OCI-LY1 (cell line): ENCODE results near the gene GBF1.

ENCODE experiments used
- H2AFZ ChIP-seq: fragments of 200-600 bp; sonication (generic), shearing (Covaris generic); 2 replicates; pipeline ENCODE4 v1.6.0; 2014; ENCODE audit warnings: antibody characterized with exemption, mild to moderate bottlenecking, low read length
- H3F3A ChIP-seq: fragments of 200-600 bp; sonication (generic), shearing (Covaris generic); 2 replicates; pipeline ENCODE4 v1.6.0; 2014; ENCODE audit warnings: mild to moderate bottlenecking, antibody characterized with exemption, low read length, moderate library complexity; ENCODE audit not compliant: insufficient read depth
- H3K27ac ChIP-seq: fragments of 200-600 bp; sonication (generic); 2 replicates; pipeline ENCODE4 v1.5.1; 2014; ENCODE audit warnings: low read length, mixed run types, mild to moderate bottlenecking, low read depth; ENCODE audit not compliant: poor library complexity, severe bottlenecking
- H3K27me3 ChIP-seq: fragments of 200-600 bp; sonication (generic); 2 replicates; pipeline ENCODE4 v1.6.0; 2014; ENCODE audit warnings: antibody characterized with exemption, mild to moderate bottlenecking, low read length, moderate library complexity; ENCODE audit not compliant: insufficient read depth
- H3K36me3 ChIP-seq: fragments of 200-600 bp; sonication (generic); 2 replicates; pipeline ENCODE4 v1.6.1; 2014; ENCODE audit warnings: mild to moderate bottlenecking, antibody characterized with exemption, low read length, moderate library complexity, mixed read lengths; ENCODE audit not compliant: insufficient read depth
- H3K4me1 ChIP-seq: fragments of 200-600 bp; sonication (generic); 2 replicates; pipeline ENCODE4 v1.5.1; 2014; ENCODE audit warnings: mild to moderate bottlenecking, low read length, moderate library complexity; ENCODE audit not compliant: insufficient read depth, severe bottlenecking
- H3K4me2 ChIP-seq: fragments of 200-600 bp; sonication (generic), shearing (Covaris generic); 2 replicates; pipeline ENCODE4 v1.6.1; 2014; ENCODE audit warnings: low read length
- H3K4me3 ChIP-seq: fragments of 200-600 bp; sonication (generic); 2 replicates; pipeline ENCODE4 v1.5.1; 2014; ENCODE audit warnings: low read length, low read depth, mild to moderate bottlenecking, mixed read lengths; ENCODE audit not compliant: poor library complexity, severe bottlenecking
- H3K79me2 ChIP-seq: fragments of 200-600 bp; shearing (Covaris generic); 2 replicates; pipeline ENCODE4 v1.6.1; 2016; ENCODE audit warnings: mixed run types, low read length, mixed read lengths; ENCODE audit not compliant: insufficient read depth
- H3K9ac ChIP-seq: fragments of 200-600 bp; sonication (generic), shearing (Covaris generic); 2 replicates; pipeline ENCODE4 v1.6.1; 2014; ENCODE audit warnings: mild to moderate bottlenecking, low read length, mixed read lengths
- H3K9me2 ChIP-seq: fragments of 200-600 bp; sonication (generic), shearing (Covaris generic); 2 replicates; pipeline ENCODE4 v1.6.1; 2014; ENCODE audit warnings: low read depth, mild to moderate bottlenecking, low read length, mixed read lengths
- H3K9me3 ChIP-seq: fragments of 200-600 bp; shearing (Covaris generic); 2 replicates; pipeline ENCODE4 v1.6.1; 2014; ENCODE audit warnings: low read length, mixed read lengths
- H4K20me1 ChIP-seq: fragments of 200-600 bp; sonication (generic), shearing (Covaris generic); 2 replicates; pipeline ENCODE4 v1.6.0; 2016; ENCODE audit warnings: mild to moderate bottlenecking, low read length; ENCODE audit not compliant: insufficient read depth
- CTCF ChIP-seq: fragments of 200-600 bp; sonication (generic), shearing (Covaris generic); IDR thresholded peaks from 2 replicates; pipeline ENCODE4 v1.5.1; 2017; ENCODE audit warnings: mild to moderate bottlenecking, antibody characterized with exemption, low read length, moderate library complexity, mixed read lengths
- EZH2 ChIP-seq: fragments of 200-600 bp; sonication (generic), shearing (Covaris generic); IDR thresholded peaks from 2 replicates; pipeline ENCODE4 v1.8.0; 2017; ENCODE audit warnings: borderline replicate concordance, mixed run types, mild to moderate bottlenecking, antibody characterized with exemption, low read length, moderate library complexity, mixed read lengths

GBF1 gene

GRCh38 chr10:102413806-102414561, 168.7 kb downstream of the GBF1 start:
- Histone ChIP-seq H3K27me3 (no peaks in the 10 kb centered on the region), H3K4me1 (peaks cover under 1% of the 10 kb centered on the region), H3K9me2 (no peaks in the 10 kb centered on the region), H3K36me3 (no peaks in the 10 kb centered on the region), H3K4me2 (no peak overlapping the region), H4K20me1 (no peaks in the 10 kb centered on the region), H3K27ac (no peak overlapping the region), H3F3A (no peaks in the 10 kb centered on the region), H3K4me3 (no peak overlapping the region), H3K9me3 (no peaks in the 10 kb centered on the region), H2AFZ (no peak overlapping the region), H3K9ac (no peak overlapping the region), H3K79me2 (no peaks in the 10 kb centered on the region)
- TF ChIP-seq EZH2: no peak
- no peak for TF ChIP-seq CTCF

- no peak for TF ChIP-seq CTCF
- no peak for TF ChIP-seq EZH2
- no peaks in the 10 kb centered on the region for H3K36me3 ChIP-seq
- H3K9ac ChIP-seq: no peak overlapping the region
- peaks cover 8% of the 10 kb centered on the region for H3K4me1 ChIP-seq
- H2AFZ ChIP-seq: no peak overlapping the region
- no peaks in the 10 kb centered on the region for H3K9me3 ChIP-seq
- H3K79me2 ChIP-seq: no peaks in the 10 kb centered on the region
- H3K4me3 ChIP-seq: no peak overlapping the region
- no peak overlapping the region for H3K27ac ChIP-seq
- no peaks in the 10 kb centered on the region for H3K27me3 ChIP-seq
- H3K4me2 ChIP-seq: no peak overlapping the region
- H3F3A ChIP-seq: no peaks in the 10 kb centered on the region
- H3K9me2 ChIP-seq: no peaks in the 10 kb centered on the region
- no peaks in the 10 kb centered on the region for H4K20me1 ChIP-seq
Observed at GRCh38 chr10:102414749-102415148, 169.4 kb downstream of the GBF1 start.

GRCh38 chr10:102416283-102416682, 171.0 kb downstream of the GBF1 start:
- TF ChIP-seq EZH2 (no peak), CTCF (no peak)
- Histone ChIP-seq H2AFZ (no peak overlapping the region), H3K9ac (no peak overlapping the region), H3K27ac (no peak overlapping the region), H3K27me3 (no peaks in the 10 kb centered on the region), H3K4me3 (no peak overlapping the region), H3K4me1 (peaks cover 16% of the 10 kb centered on the region), H3F3A (no peaks in the 10 kb centered on the region), H3K79me2 (no peaks in the 10 kb centered on the region), H3K4me2 (no peak overlapping the region), H3K9me2 (no peaks in the 10 kb centered on the region), H4K20me1 (no peaks in the 10 kb centered on the region), H3K36me3 (no peaks in the 10 kb centered on the region), H3K9me3 (no peaks in the 10 kb centered on the region)
